ENCODE data around the gene ACVR1C. TPM values are rescaled to one million over a fixed set of nuclear protein-coding genes. Genes with fewer than 3 reads are reported as not detected.
"Not testable (repeated sequence)": the region's sequence is repeated elsewhere in the genome, so short reads cannot be mapped to it uniquely, and the experiment has no call there.

ACVR1C gene
- total RNA-seq, 1 experiment from 2014 or later: not detected

GRCh38 chr2:157611110-157611509 lies 17.6 kb downstream of the ACVR1C start:
- H3K4me3 ChIP-seq: no peak overlapping the region
- H3K27me3 ChIP-seq (replicated peaks): no peaks in the 10 kb centered on the region
- H3K36me3 ChIP-seq: no peaks in the 10 kb centered on the region
- H3K9me3 ChIP-seq (replicated peaks): no peaks in the 10 kb centered on the region
- DNase-seq (ENCODE audit: low read depth in 1 of 2, low spot score in 2 of 2): no peak
- H3K27ac ChIP-seq: no peak overlapping the region
- H3K4me1 ChIP-seq (replicated peaks): no peaks in the 10 kb centered on the region

GRCh38 chr2:157606534-157606933 lies 22.1 kb downstream of the ACVR1C start:
- Histone ChIP-seq H3K36me3 (no peaks in the 10 kb centered on the region), H3K27ac (no peak overlapping the region), H3K4me1 (replicated peaks) (no peaks in the 10 kb centered on the region), H3K4me3 (no peak overlapping the region), H3K9me3 (replicated peaks) (no peaks in the 10 kb centered on the region), H3K27me3 (replicated peaks) (no peaks in the 10 kb centered on the region)
- DNase-seq (ENCODE audit: low read depth in 1 of 2, low spot score in 2 of 2): no peak

DNA sequence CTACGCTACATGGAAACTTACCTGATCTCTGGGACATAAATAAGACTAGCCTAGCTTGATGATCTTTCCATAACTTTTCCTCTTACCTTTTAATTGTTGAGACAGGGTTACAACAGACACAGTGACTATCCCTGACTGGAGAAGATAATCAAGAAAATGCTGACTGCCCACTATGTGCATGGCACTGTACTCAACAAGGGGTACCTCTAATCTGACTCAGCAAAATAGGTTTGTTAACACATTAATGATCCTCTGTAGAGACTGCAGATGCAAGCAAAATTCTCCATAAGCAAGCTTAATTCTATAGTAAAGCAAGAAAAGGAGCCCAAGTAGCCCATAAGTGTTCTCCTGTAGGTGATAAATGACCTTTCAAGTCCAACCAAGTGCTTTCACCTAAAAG lies 25.5 kb downstream of the ACVR1C start:
- Histone ChIP-seq H3K27me3 (replicated peaks) (no peaks in the 10 kb centered on the region; the same call in 1 of the 2 replicates), H3K27ac (no peak overlapping the region), H3K36me3 (no peaks in the 10 kb centered on the region), H3K4me3 (no peak overlapping the region), H3K9me3 (replicated peaks) (no peaks in the 10 kb centered on the region), H3K4me1 (replicated peaks) (no peaks in the 10 kb centered on the region)
- no peak for DNase-seq (ENCODE audit: low read depth in 1 of 2, low spot score in 2 of 2)

DNA sequence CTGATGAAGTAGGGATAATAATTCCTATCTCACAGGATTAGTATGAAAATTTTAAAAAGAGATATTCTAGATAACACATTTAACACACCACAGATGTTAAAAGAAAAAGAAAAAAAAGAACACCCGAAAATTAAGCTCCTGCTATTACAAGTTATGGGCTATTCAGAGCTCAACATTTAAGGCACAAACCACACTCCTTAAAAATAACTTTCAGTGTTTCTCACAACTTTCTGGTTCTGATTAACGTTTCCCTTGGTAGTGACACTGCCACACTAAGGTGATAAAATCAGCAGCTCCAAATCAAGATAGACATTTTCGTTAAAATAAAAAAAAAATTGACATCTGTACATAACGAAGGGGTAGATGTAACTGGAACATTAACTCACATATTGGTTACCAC lies 26.9 kb downstream of the ACVR1C start:
- Histone ChIP-seq H3K27ac (no peak overlapping the region), H3K4me3 (no peak overlapping the region), H3K4me1 (replicated peaks) (no peaks in the 10 kb centered on the region), H3K36me3 (no peaks in the 10 kb centered on the region), H3K9me3 (replicated peaks) (no peaks in the 10 kb centered on the region), H3K27me3 (replicated peaks) (peaks cover 10% of the 10 kb centered on the region; the same call in 1 of the 2 replicates)
- no peak for DNase-seq (ENCODE audit: low read depth in 1 of 2, low spot score in 2 of 2)

DNA sequence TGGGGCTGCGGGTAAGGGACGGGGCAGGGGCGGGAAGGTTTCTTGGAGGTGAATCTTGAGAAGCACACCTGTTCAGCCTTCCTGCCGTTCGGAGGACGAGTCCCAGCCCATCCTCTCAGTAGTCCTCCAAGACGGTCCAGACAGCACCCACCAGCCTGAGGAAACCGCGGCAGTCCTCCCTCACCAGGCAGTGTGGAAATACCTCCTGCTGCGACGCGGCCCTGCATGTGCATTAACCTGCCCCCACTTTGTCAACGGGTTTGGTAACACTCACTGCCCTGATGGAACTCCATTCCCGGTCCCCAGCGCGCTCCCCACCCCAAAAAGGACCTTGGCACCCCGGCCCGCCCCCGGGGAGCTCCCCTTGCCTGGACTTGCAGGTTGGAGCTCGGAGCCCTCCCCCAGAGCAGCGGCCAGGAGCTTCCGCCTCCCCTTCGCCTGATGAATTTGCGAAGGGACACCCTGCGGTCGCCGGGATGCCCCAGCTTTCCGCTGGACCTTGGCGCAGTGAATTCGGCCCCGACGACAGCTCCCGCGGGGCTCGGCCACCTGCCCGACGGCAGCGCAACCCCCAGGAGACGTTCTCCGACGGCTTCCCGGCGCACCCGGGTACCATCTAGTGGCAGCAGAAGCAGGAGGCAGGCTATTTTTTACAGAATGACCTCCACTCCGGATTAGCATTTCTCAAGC lies 31.5 kb downstream of the ACVR1C start:
- Histone ChIP-seq H3K27me3 (replicated peaks) (peaks cover 23% of the 10 kb centered on the region; the same call in 1 of the 2 replicates), H3K4me1 (replicated peaks) (no peaks in the 10 kb centered on the region), H3K4me3 (no peak overlapping the region), H3K9me3 (replicated peaks) (no peaks in the 10 kb centered on the region), H3K27ac (no peak overlapping the region), H3K36me3 (no peaks in the 10 kb centered on the region)
- no peak for DNase-seq (ENCODE audit: low read depth in 1 of 2, low spot score in 2 of 2)

GRCh38 chr2:157593411-157593810 lies 35.3 kb downstream of the ACVR1C start:
- Histone ChIP-seq H3K27ac (no peak overlapping the region), H3K4me3 (no peak overlapping the region), H3K4me1 (replicated peaks) (no peaks in the 10 kb centered on the region), H3K36me3 (no peaks in the 10 kb centered on the region), H3K9me3 (replicated peaks) (no peaks in the 10 kb centered on the region), H3K27me3 (replicated peaks) (peaks cover 23% of the 10 kb centered on the region; the same call in 1 of the 2 replicates)
- no peak for DNase-seq (ENCODE audit: low read depth in 1 of 2, low spot score in 2 of 2)

- H3K4me3 ChIP-seq: no peak overlapping the region
- no peaks in the 10 kb centered on the region for H3K36me3 ChIP-seq
- H3K27ac ChIP-seq: no peak overlapping the region
- H3K4me1 ChIP-seq (replicated peaks): no peaks in the 10 kb centered on the region
- DNase-seq (ENCODE audit: low read depth in 1 of 2, low spot score in 2 of 2): no peak
- H3K27me3 ChIP-seq (replicated peaks): peaks cover 23% of the 10 kb centered on the region; the same call in 1 of the 2 replicates
- H3K9me3 ChIP-seq (replicated peaks): no peaks in the 10 kb centered on the region
Observed at GRCh38 chr2:157592948-157593347, 35.7 kb downstream of the ACVR1C start.

GRCh38 chr2:157592374-157592773 lies 36.3 kb downstream of the ACVR1C start:
- Histone ChIP-seq H3K27me3 (replicated peaks) (peaks cover 18% of the 10 kb centered on the region; the same call in 1 of the 2 replicates), H3K27ac (no peak overlapping the region), H3K9me3 (replicated peaks) (no peaks in the 10 kb centered on the region), H3K36me3 (no peaks in the 10 kb centered on the region), H3K4me1 (replicated peaks) (no peaks in the 10 kb centered on the region), H3K4me3 (no peak overlapping the region)
- DNase-seq (ENCODE audit: low read depth in 1 of 2, low spot score in 2 of 2): no peak

- no peaks in the 10 kb centered on the region for H3K9me3 ChIP-seq (replicated peaks)
- no peaks in the 10 kb centered on the region for H3K36me3 ChIP-seq
- H3K27ac ChIP-seq: no peak overlapping the region
- H3K4me3 ChIP-seq: no peak overlapping the region
- H3K27me3 ChIP-seq (replicated peaks): no peaks in the 10 kb centered on the region
- no peaks in the 10 kb centered on the region for H3K4me1 ChIP-seq (replicated peaks)
- DNase-seq (ENCODE audit: low read depth in 1 of 2, low spot score in 2 of 2): no peak
Observed at GRCh38 chr2:157587576-157587975, 41.1 kb downstream of the ACVR1C start.

DNA sequence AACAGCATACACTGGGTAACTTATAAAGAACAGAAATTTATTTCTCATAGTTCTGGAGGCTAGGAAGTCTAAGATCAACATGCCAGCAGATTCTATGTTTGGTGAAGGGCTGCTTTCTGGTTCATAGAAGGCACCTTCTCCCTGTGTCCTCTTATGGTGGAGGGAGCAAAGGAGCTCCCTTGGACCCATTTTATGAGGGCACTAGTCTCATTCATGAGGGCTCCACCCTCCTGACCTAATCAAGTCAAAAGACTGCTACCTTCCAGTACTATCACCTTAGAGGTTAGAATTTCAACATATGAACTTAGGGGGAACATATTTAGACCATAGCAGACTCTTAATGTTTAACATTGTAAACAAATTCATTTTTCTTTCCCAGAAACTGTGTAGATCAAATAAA lies 54.5 kb downstream of the ACVR1C start:
- H3K9me3 ChIP-seq (replicated peaks): no peaks in the 10 kb centered on the region
- no peak overlapping the region for H3K4me3 ChIP-seq
- H3K4me1 ChIP-seq (replicated peaks): no peaks in the 10 kb centered on the region
- H3K27me3 ChIP-seq (replicated peaks): no peaks in the 10 kb centered on the region
- H3K27ac ChIP-seq: no peak overlapping the region
- H3K36me3 ChIP-seq: no peaks in the 10 kb centered on the region
- no peak for DNase-seq (ENCODE audit: low read depth in 1 of 2, low spot score in 2 of 2)

GRCh38 chr2:157572725-157573124 lies 55.9 kb downstream of the ACVR1C start:
- no peaks in the 10 kb centered on the region for H3K4me1 ChIP-seq (replicated peaks)
- H3K27me3 ChIP-seq (replicated peaks): no peaks in the 10 kb centered on the region
- no peak overlapping the region for H3K27ac ChIP-seq
- no peak overlapping the region for H3K4me3 ChIP-seq
- no peaks in the 10 kb centered on the region for H3K36me3 ChIP-seq
- no peaks in the 10 kb centered on the region for H3K9me3 ChIP-seq (replicated peaks)
- DNase-seq (ENCODE audit: low read depth in 1 of 2, low spot score in 2 of 2): no peak

- not testable (repeated sequence) for H3K36me3 ChIP-seq; DNase-seq (ENCODE audit: low read depth in 1 of 2, low spot score in 2 of 2); H3K4me1 ChIP-seq (replicated peaks); H3K4me3 ChIP-seq; H3K9me3 ChIP-seq (replicated peaks); H3K27me3 ChIP-seq (replicated peaks); H3K27ac ChIP-seq
Observed at GRCh38 chr2:157566623-157567022, 62.0 kb downstream of the ACVR1C start.

DNA sequence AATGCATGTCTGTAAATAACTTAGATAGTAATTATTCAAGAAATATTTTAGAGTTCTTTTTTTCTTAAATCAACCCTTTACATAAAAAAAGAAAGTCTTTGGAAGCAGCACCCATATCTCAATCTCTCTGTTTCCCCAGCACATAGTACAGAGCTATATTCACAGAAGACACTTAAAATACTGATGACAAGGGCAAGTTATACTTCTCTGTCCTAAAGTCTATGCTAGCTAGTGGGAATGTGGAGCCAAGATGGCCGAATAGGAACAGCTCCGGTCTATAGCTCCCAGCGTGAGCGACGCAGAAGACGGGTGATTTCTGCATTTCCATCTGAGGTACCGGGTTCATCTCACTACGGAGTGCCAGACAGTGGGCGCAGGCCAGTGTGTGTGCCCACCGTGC lies 62.6 kb downstream of the ACVR1C start:
- not testable (repeated sequence) for H3K9me3 ChIP-seq (replicated peaks); H3K27me3 ChIP-seq (replicated peaks); H3K27ac ChIP-seq; H3K4me1 ChIP-seq (replicated peaks); DNase-seq (ENCODE audit: low read depth in 1 of 2, low spot score in 2 of 2); H3K36me3 ChIP-seq; H3K4me3 ChIP-seq

- Histone ChIP-seq H3K36me3 (no peaks in the 10 kb centered on the region), H3K9me3 (replicated peaks) (no peaks in the 10 kb centered on the region)
- no peak for DNase-seq (ENCODE audit: low read depth in 1 of 2, low spot score in 2 of 2)
Observed at GRCh38 chr2:157565550-157565949, 63.1 kb downstream of the ACVR1C start.

DNA sequence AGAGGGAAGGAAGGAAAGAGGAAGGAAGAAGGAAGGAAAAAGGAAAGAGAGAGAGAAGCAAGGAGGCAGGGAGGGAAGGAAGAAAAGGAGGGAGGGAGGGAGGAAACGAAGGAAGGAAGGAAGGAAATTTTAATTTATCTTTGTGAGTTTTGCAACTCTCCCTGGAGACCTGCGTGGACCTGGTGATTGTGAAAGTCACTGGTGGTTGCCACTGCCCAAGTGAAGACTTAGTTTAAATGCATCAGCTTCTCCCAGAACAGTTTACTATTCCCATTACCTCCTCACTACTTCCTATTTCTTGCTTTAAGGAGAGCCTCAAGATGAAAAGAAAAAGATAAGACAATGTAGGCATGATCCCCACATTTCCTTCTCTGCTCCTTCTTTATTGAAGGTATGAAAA lies 68.8 kb downstream of the ACVR1C start:
- H3K27me3 ChIP-seq (replicated peaks): no peaks in the 10 kb centered on the region
- DNase-seq (ENCODE audit: low read depth in 1 of 2, low spot score in 2 of 2): no peak
- peaks cover 5% of the 10 kb centered on the region for H3K4me1 ChIP-seq (replicated peaks)
- H3K36me3 ChIP-seq: no peaks in the 10 kb centered on the region
- no peaks in the 10 kb centered on the region for H3K9me3 ChIP-seq (replicated peaks)
- H3K4me3 ChIP-seq: no peak overlapping the region
- H3K27ac ChIP-seq: no peak overlapping the region

More at GRCh38 chr2:157565550-157565949, 63.1 kb downstream of the ACVR1C start:
- Histone ChIP-seq H3K4me1 (replicated peaks) (no peaks in the 10 kb centered on the region), H3K4me3 (no peak overlapping the region), H3K27me3 (replicated peaks) (no peaks in the 10 kb centered on the region), H3K27ac (no peak overlapping the region)
